Measurements from ENCODE around the gene VAMP7. TPM values are rescaled to one million over a fixed set of nuclear protein-coding genes. Genes with fewer than 3 reads are reported as not detected.
"Not testable (repeated sequence)": the region's sequence is repeated elsewhere in the genome, so short reads cannot be mapped to it uniquely, and the experiment has no call there.

The VAMP7 gene
- total and polyA plus RNA-seq, 10 of the 15 experiments (the other 5 are each of a cell fraction or from before 2014, with no cell fraction given), result 15.1 to 52.4 (median 35.8) TPM

DNA sequence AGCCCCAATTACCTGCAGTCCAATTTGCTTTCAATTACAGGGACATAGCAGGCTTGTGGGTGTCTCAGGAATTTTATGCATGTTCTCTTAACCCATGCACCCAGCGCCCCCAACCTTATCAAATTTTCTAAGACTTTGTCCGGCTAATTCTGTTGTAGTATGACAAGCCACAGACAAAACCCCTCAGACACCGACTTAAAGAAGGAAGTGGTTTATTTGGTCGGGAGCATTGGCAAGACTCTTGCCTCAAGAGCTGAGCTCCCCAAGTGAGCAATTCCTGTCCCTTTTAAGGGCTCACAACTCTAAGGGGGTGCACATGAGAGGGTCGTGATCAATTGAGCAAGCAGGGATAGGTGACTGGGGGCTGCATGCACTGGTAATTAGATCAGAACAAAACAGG lies 87.6 kb downstream of the VAMP7 start:
- WGBS (ENCODE audit: insufficient coverage, insufficient replicate concordance, low lambda C conversion rate, missing lambda C conversion rate), result 11% methylated on average over 5 of the region's 5 CpGs
- no TSS peak for BruUV-seq (replicated peaks)
- POLR2A ChIA-PET, result no interaction called here
- in situ Hi-C loops (cut with MboI), result no loop called here
- H3K36me3 ChIP-seq (ENCODE audit: control insufficient read depth in 2 of 2, insufficient read depth in 2 of 2, low read length in 1 of 2), result no peaks in the 10 kb centered on the region
- H4K20me1 ChIP-seq (ENCODE audit: control insufficient read depth, insufficient read depth), result no peaks in the 10 kb centered on the region
- intact Hi-C loops (cut with micrococcal nuclease; ENCODE audit: unreplicated experiment), result no loop called here
- no peak overlapping the region for H3K27ac ChIP-seq (ENCODE audit: control insufficient read depth, insufficient read depth)
- no peak overlapping the region for H3K4me2 ChIP-seq (ENCODE audit: control insufficient read depth, insufficient read depth)
- CTCF ChIA-PET, result no interaction called here
- ATAC-seq (no peak), DNase-seq (ENCODE audit: low read depth, low spot score) (no peak), FAIRE-seq (no peak)
- TF ChIP-seq, protein P1, sequence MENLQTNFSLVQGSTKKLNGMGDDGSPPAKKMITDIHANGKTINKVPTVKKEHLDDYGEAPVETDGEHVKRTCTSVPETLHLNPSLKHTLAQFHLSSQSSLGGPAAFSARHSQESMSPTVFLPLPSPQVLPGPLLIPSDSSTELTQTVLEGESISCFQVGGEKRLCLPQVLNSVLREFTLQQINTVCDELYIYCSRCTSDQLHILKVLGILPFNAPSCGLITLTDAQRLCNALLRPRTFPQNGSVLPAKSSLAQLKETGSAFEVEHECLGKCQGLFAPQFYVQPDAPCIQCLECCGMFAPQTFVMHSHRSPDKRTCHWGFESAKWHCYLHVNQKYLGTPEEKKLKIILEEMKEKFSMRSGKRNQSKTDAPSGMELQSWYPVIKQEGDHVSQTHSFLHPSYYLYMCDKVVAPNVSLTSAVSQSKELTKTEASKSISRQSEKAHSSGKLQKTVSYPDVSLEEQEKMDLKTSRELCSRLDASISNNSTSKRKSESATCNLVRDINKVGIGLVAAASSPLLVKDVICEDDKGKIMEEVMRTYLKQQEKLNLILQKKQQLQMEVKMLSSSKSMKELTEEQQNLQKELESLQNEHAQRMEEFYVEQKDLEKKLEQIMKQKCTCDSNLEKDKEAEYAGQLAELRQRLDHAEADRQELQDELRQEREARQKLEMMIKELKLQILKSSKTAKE (IDR thresholded peaks at IDR 0.05; ENCODE audit: low read depth, poor library complexity, severe bottlenecking), result no peak
- TF ChIP-seq MTA2 (IDR thresholded peaks at IDR 0.05; ENCODE audit: low read depth) (no peak), CHD1 (IDR thresholded peaks at IDR 0.05; ENCODE audit: low read depth, low read length) (no peak), POU2F2 (IDR thresholded peaks at IDR 0.05; ENCODE audit: borderline replicate concordance, low read depth, low read length) (no peak)
- TF ChIP-seq, protein P2, sequence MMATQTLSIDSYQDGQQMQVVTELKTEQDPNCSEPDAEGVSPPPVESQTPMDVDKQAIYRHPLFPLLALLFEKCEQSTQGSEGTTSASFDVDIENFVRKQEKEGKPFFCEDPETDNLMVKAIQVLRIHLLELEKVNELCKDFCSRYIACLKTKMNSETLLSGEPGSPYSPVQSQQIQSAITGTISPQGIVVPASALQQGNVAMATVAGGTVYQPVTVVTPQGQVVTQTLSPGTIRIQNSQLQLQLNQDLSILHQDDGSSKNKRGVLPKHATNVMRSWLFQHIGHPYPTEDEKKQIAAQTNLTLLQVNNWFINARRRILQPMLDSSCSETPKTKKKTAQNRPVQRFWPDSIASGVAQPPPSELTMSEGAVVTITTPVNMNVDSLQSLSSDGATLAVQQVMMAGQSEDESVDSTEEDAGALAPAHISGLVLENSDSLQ (IDR thresholded peaks at IDR 0.05), result no peak
- no peak overlapping the region for H3K4me3 ChIP-seq
- H3K79me2 ChIP-seq (ENCODE audit: control insufficient read depth, insufficient read depth, low read length), result no peaks in the 10 kb centered on the region
- H3K9ac ChIP-seq (ENCODE audit: control insufficient read depth, insufficient read depth, low read length), result no peak overlapping the region
- no peaks in the 10 kb centered on the region for H3K4me1 ChIP-seq (ENCODE audit: control insufficient read depth, insufficient read depth, low read length)
- SMC1A ChIA-PET (ENCODE audit: uncharacterized antibody, unreplicated experiment), result no interaction called here
- peaks cover 3% of the 10 kb centered on the region; the same call in 1 of the 3 replicates for H3K9me3 ChIP-seq (replicated peaks; ENCODE audit: control insufficient read depth, insufficient read depth, low read length)
- RAD21 ChIA-PET (ENCODE audit: unreplicated experiment), result no interaction called here
- H3K27me3 ChIP-seq (replicated peaks in 1 of 2; ENCODE audit: control insufficient read depth in 2 of 2, insufficient read depth in 2 of 2, low read length in 1 of 2), result no peaks in the 10 kb centered on the region
- H2AFZ ChIP-seq (ENCODE audit: control insufficient read depth, low read depth, low read length), result no peak overlapping the region

DNA sequence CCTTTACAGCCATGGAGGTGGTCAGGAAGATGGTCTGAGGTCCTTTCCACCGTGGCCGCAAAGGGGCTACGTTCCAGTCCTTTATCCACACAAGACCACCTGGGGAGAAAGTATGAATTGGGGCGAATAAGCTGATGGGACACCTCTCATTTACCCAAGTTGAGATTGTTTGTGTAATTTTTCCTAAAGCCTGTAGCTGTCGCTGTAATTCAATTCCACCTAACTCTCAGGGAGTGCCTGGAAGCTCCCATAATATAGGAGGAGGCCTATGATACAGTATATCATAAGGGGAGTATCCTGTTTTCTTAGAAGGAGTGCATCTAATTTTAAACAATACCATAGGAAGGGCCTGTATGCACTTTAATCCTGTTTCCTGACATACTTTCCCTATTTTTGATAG lies 90.5 kb downstream of the VAMP7 start:
- H3K4me2 ChIP-seq (ENCODE audit: control insufficient read depth, insufficient read depth); RAD21 ChIA-PET (ENCODE audit: unreplicated experiment); BruUV-seq (replicated peaks); H3K27me3 ChIP-seq (replicated peaks in 1 of 2; ENCODE audit: control insufficient read depth in 2 of 2, insufficient read depth in 2 of 2, low read length in 1 of 2); H3K4me3 ChIP-seq; CTCF ChIA-PET; DNase-seq (ENCODE audit: low read depth, low spot score); FAIRE-seq; intact Hi-C loops (cut with micrococcal nuclease; ENCODE audit: unreplicated experiment); ATAC-seq; H3K27ac ChIP-seq (ENCODE audit: control insufficient read depth, insufficient read depth); H3K79me2 ChIP-seq (ENCODE audit: control insufficient read depth, insufficient read depth, low read length); POLR2A ChIA-PET; H3K9ac ChIP-seq (ENCODE audit: control insufficient read depth, insufficient read depth, low read length); H4K20me1 ChIP-seq (ENCODE audit: control insufficient read depth, insufficient read depth); in situ Hi-C loops (cut with MboI); SMC1A ChIA-PET (ENCODE audit: uncharacterized antibody, unreplicated experiment); H3K36me3 ChIP-seq (ENCODE audit: control insufficient read depth in 2 of 2, insufficient read depth in 2 of 2, low read length in 1 of 2); H3K4me1 ChIP-seq (ENCODE audit: control insufficient read depth, insufficient read depth, low read length); H2AFZ ChIP-seq (ENCODE audit: control insufficient read depth, low read depth, low read length); H3K9me3 ChIP-seq (replicated peaks; ENCODE audit: control insufficient read depth, insufficient read depth, low read length): not testable (repeated sequence)
- WGBS (ENCODE audit: insufficient coverage, insufficient replicate concordance, low lambda C conversion rate, missing lambda C conversion rate), result 63% methylated on average over 5 of the region's 5 CpGs

DNA sequence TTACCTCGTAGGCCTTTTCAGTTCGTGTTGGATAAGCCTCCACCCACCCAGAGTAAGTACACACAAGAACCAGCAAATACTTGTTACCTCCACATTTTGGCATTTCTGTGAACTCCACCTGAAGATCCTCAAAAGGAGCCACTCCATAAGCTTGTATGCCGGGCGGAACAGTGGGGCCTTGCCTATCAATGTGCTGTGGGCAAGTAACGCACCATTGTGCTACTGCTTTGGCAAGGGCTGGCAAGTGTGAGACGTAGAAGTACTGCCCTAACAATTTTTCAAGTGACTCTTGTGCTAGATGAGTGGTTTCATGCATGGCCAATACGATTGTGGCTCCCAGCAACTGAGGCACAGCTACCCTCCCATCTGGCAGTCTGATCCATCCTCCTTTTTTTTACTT lies 91.1 kb downstream of the VAMP7 start:
- intact Hi-C loops (cut with micrococcal nuclease; ENCODE audit: unreplicated experiment), result not testable (repeated sequence)

More for the DNA sequence above, 91.1 kb downstream of the VAMP7 start:
- 35% methylated on average over 6 of the region's 7 CpGs for WGBS (ENCODE audit: insufficient coverage, insufficient replicate concordance, low lambda C conversion rate, missing lambda C conversion rate)
- H3K79me2 ChIP-seq (ENCODE audit: control insufficient read depth, insufficient read depth, low read length); RAD21 ChIA-PET (ENCODE audit: unreplicated experiment); CTCF ChIA-PET; SMC1A ChIA-PET (ENCODE audit: uncharacterized antibody, unreplicated experiment); H3K27me3 ChIP-seq (replicated peaks in 1 of 2; ENCODE audit: control insufficient read depth in 2 of 2, insufficient read depth in 2 of 2, low read length in 1 of 2); H3K9me3 ChIP-seq (replicated peaks; ENCODE audit: control insufficient read depth, insufficient read depth, low read length); H3K9ac ChIP-seq (ENCODE audit: control insufficient read depth, insufficient read depth, low read length); H3K36me3 ChIP-seq (ENCODE audit: control insufficient read depth in 2 of 2, insufficient read depth in 2 of 2, low read length in 1 of 2); H4K20me1 ChIP-seq (ENCODE audit: control insufficient read depth, insufficient read depth); H3K27ac ChIP-seq (ENCODE audit: control insufficient read depth, insufficient read depth); BruUV-seq (replicated peaks); H2AFZ ChIP-seq (ENCODE audit: control insufficient read depth, low read depth, low read length); H3K4me1 ChIP-seq (ENCODE audit: control insufficient read depth, insufficient read depth, low read length); FAIRE-seq; H3K4me3 ChIP-seq; DNase-seq (ENCODE audit: low read depth, low spot score); H3K4me2 ChIP-seq (ENCODE audit: control insufficient read depth, insufficient read depth); POLR2A ChIA-PET; ATAC-seq; in situ Hi-C loops (cut with MboI): not testable (repeated sequence)

Data from GM12878 (cell line).